HepG2 (cell line): ENCODE results near the gene BRMS1. TPM values are rescaled to one million over a fixed set of nuclear protein-coding genes. Genes with fewer than 3 reads are reported as not detected.
A peak's percentile ranks its signal among the peaks of the same experiment; 100 is the strongest.

ENCODE experiments used
- CCAR2 ChIP-seq: fragments of 200-400 bp; formaldehyde crosslinking; optimal IDR thresholded peaks from 2 replicates; pipeline ENCODE3; 2018; ENCODE audit warnings: low read depth, mild to moderate bottlenecking, low read length, moderate library complexity
- CEBPB ChIP-seq: IDR thresholded peaks from 2 replicates; pipeline ENCODE4 v1.6.1; 2011; ENCODE audit warnings: low read depth, low read length, improper control_type of control experiment, borderline replicate concordance
- EHMT2 ChIP-seq: fragments of 200-600 bp; sonication (generic); IDR thresholded peaks from 2 replicates; pipeline ENCODE4 v1.7.0; 2017; ENCODE audit warnings: antibody characterized with exemption, low read depth, low read length, borderline replicate concordance
- ERF ChIP-seq: IDR thresholded peaks from 2 replicates; pipeline ENCODE4 v1.6.1; 2018; ENCODE audit warnings: missing biosample characterization, missing genetic modification reagents
- ESRRA ChIP-seq: sonication (generic); formaldehyde crosslinking; IDR thresholded peaks from 2 replicates; pipeline ENCODE4 v1.5.1; 2020; ENCODE audit warnings: mild to moderate bottlenecking, low read depth, missing genetic modification reagents
- FOXO1 ChIP-seq: sonication (generic); formaldehyde crosslinking; IDR thresholded peaks from 2 replicates; pipeline ENCODE4 v1.4.0; 2020; ENCODE audit warnings: missing genetic modification reagents
- JUN ChIP-seq: sonication (generic); formaldehyde crosslinking; IDR thresholded peaks from 2 replicates; pipeline ENCODE4 v1.4.0; 2020; ENCODE audit warnings: mild to moderate bottlenecking, missing genetic modification reagents
- KLF6 ChIP-seq: IDR thresholded peaks from 2 replicates; pipeline ENCODE4 v1.8.0; 2016; ENCODE audit warnings: missing biosample characterization, missing genetic modification reagents
- MIXL1 ChIP-seq: IDR thresholded peaks from 2 replicates; pipeline ENCODE4 v1.6.1; 2016
- NFE2L1 ChIP-seq: sonication (generic); formaldehyde crosslinking; IDR thresholded peaks from 2 replicates; pipeline ENCODE4 v1.4.0; 2020; ENCODE audit warnings: missing genetic modification reagents, mild to moderate bottlenecking, borderline replicate concordance
- NFKBIZ ChIP-seq: IDR thresholded peaks from 2 replicates; pipeline ENCODE4 v1.6.1; 2018; ENCODE audit warnings: missing genetic modification reagents, missing compliant biosample characterization
- NR2F1 ChIP-seq, 2 experiments: fragments of 450-650 bp in 1 of 2; formaldehyde crosslinking in 1 of 2; IDR thresholded peaks; 2 replicates each; pipeline versions ENCODE4 v1.5.0 to v1.6.1; 2016 to 2020; ENCODE audit warnings: mild to moderate bottlenecking in 1 of 2, missing compliant biosample characterization in 1 of 2, missing genetic modification reagents in 1 of 2, moderate library complexity in 1 of 2
- NR3C1 ChIP-seq: sonication (generic); formaldehyde crosslinking; IDR thresholded peaks from 2 replicates; pipeline ENCODE4 v1.4.0; 2020; ENCODE audit warnings: missing genetic modification reagents
- SAFB2 ChIP-seq: sonication (generic); formaldehyde crosslinking; IDR thresholded peaks from 2 replicates; pipeline ENCODE4 v1.5.1; 2020; ENCODE audit warnings: missing genetic modification reagents, low read depth, mild to moderate bottlenecking, borderline replicate concordance
- SIX4 ChIP-seq: sonication (generic); formaldehyde crosslinking; IDR thresholded peaks from 2 replicates; pipeline ENCODE4 v1.4.0; 2020; ENCODE audit warnings: missing genetic modification reagents
- SP2 ChIP-seq: sonication (generic); formaldehyde crosslinking; IDR thresholded peaks from 2 replicates; pipeline ENCODE4 v1.5.1; 2020; ENCODE audit warnings: mild to moderate bottlenecking, missing genetic modification reagents
- ZBTB3 ChIP-seq: sonication (generic); formaldehyde crosslinking; IDR thresholded peaks from 2 replicates; pipeline ENCODE4 v1.4.0; 2020; ENCODE audit warnings: low read depth, mild to moderate bottlenecking, moderate library complexity, missing genetic modification reagents, borderline replicate concordance
- ZBTB42 ChIP-seq: sonication (generic); formaldehyde crosslinking; IDR thresholded peaks from 2 replicates; pipeline ENCODE4 v1.5.0; 2020; ENCODE audit warnings: mild to moderate bottlenecking, missing genetic modification reagents
- ZNF34 ChIP-seq: sonication (generic); formaldehyde crosslinking; IDR thresholded peaks from 2 replicates; pipeline ENCODE4 v1.4.0; 2020; ENCODE audit warnings: mild to moderate bottlenecking, missing genetic modification reagents, borderline replicate concordance
- ZNF431 ChIP-seq: sonication (generic); formaldehyde crosslinking; IDR thresholded peaks from 2 replicates; pipeline ENCODE4 v1.9.0; 2022; ENCODE audit warnings: missing genetic modification reagents, low read depth, mild to moderate bottlenecking, borderline replicate concordance
- ZNF496 ChIP-seq: sonication (generic); formaldehyde crosslinking; IDR thresholded peaks from 2 replicates; pipeline ENCODE4 v1.8.1; 2023; ENCODE audit warnings: mild to moderate bottlenecking, moderate library complexity, missing genetic modification reagents; ENCODE audit not compliant: insufficient replicate concordance
- ZNF83 ChIP-seq: sonication (generic); formaldehyde crosslinking; IDR thresholded peaks from 2 replicates; pipeline ENCODE4 v1.4.0; 2020; ENCODE audit warnings: missing genetic modification reagents, mild to moderate bottlenecking, borderline replicate concordance
- polyA plus RNA-seq, 8 experiments: library from polyadenylated mRNA; depleted of rRNA in 3 of 8; stranded (reverse) in 7 of 8; unstranded in 1 of 8; fragments of >200 nt; fragmentation: Illumina TruSeq in 4 of 8; extraction: Trizol in 4 of 8; gene quantifications; 2 replicates each; pipeline versions ENCODE4 v1.2.1 to v1.2.3, GENCODE V29; 2011 to 2016; ENCODE audit warnings: low read depth in 4 of 8, missing spikeins in 1 of 8, mixed read lengths in 1 of 8; ENCODE audit not compliant: insufficient read depth in 1 of 8
- total RNA-seq, 5 experiments: library from RNA; depleted of rRNA; stranded (reverse); fragments of >200 nt; fragmentation: Illumina TruSeq; extraction: Trizol; gene quantifications; 2 replicates each; pipeline ENCODE4 v1.2.3, GENCODE V29; 2016; ENCODE audit warnings: low read depth in 1 of 5
- TF ChIP-seq, protein P1 (sequence below): sonication (generic); formaldehyde crosslinking; IDR thresholded peaks from 2 replicates; pipeline ENCODE4 v1.5.0; 2020; ENCODE audit warnings: mild to moderate bottlenecking, missing genetic modification reagents
- TF ChIP-seq, protein P2 (sequence below): sonication (generic); formaldehyde crosslinking; IDR thresholded peaks from 2 replicates; pipeline ENCODE4 v1.8.0; 2023; ENCODE audit warnings: mild to moderate bottlenecking, missing genetic modification reagents
- TF ChIP-seq, protein P3 (sequence below): IDR thresholded peaks from 2 replicates; pipeline ENCODE4 v1.6.1; 2016; ENCODE audit warnings: mild to moderate bottlenecking, missing biosample characterization, missing genetic modification reagents

BRMS1 gene
- total and polyA plus RNA-seq, 2 of the 13 experiments (the other 11 are each of a cell fraction or from before 2014, with no cell fraction given), result 15.8 to 55.7 TPM

DNA sequence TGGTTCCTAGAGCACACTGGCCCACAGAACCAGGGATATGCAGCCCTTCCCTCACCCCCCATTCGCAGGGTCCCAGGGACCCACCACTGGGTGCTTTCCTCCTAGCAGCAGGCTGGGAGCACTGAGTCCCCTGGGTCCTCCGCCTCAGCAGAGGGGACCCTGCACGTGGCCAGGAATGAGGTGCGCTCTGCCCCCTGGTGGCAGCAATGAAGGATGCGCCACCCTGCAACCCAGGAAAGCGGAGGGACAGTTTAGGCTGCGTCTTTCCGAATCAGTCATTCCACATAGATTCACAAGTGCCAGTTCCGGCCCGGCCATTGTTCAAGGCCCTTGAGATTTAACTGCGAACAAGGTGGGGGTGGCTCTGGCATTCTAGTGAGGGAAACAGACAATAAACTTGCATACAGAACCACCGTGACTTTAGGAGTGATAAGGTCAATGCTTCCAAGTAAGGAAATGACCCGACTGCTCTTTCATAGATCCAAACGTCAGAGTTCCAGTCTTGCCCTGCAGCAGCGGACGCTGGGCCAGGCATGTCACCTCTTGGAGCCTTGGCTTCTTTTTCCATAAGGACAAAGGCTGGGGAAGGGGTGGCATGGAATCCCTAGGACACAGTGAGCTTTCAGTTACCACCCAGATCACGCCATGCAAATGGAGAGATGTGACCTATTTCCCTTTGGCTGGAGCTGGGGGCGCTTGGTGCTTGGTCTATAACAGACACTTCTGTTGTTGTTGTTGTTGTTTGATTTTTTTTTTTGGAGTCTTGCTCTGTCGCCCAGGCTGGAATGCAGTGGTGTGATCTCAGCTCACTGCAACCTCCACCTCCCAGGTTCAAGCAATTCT, 16.4 kb downstream of the BRMS1 start (continued):
- TF ChIP-seq JUN, result no peak
- TF ChIP-seq, protein P1, sequence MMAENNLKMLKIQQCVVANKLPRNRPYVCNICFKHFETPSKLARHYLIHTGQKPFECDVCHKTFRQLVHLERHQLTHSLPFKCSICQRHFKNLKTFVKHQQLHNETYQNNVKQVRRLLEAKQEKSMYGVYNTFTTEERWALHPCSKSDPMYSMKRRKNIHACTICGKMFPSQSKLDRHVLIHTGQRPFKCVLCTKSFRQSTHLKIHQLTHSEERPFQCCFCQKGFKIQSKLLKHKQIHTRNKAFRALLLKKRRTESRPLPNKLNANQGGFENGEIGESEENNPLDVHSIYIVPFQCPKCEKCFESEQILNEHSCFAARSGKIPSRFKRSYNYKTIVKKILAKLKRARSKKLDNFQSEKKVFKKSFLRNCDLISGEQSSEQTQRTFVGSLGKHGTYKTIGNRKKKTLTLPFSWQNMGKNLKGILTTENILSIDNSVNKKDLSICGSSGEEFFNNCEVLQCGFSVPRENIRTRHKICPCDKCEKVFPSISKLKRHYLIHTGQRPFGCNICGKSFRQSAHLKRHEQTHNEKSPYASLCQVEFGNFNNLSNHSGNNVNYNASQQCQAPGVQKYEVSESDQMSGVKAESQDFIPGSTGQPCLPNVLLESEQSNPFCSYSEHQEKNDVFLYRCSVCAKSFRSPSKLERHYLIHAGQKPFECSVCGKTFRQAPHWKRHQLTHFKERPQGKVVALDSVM (CRISPR knock-in tag), result 0 out of 2 replicates have a peak, but pooled peaks have one; percentile 60
- no peak for TF ChIP-seq NR3C1 (CRISPR knock-in tag)
- no peak for TF ChIP-seq CCAR2
- no peak; the same call in 1 of the 2 replicates for TF ChIP-seq FOXO1 (CRISPR knock-in tag)
- 0 out of 2 replicates have a peak, but pooled peaks have one; percentile 61 for TF ChIP-seq ZBTB42 (CRISPR knock-in tag)
- TF ChIP-seq CEBPB, result no peak
- TF ChIP-seq SP2 (CRISPR knock-in tag), result no peak
- TF ChIP-seq, protein P2, sequence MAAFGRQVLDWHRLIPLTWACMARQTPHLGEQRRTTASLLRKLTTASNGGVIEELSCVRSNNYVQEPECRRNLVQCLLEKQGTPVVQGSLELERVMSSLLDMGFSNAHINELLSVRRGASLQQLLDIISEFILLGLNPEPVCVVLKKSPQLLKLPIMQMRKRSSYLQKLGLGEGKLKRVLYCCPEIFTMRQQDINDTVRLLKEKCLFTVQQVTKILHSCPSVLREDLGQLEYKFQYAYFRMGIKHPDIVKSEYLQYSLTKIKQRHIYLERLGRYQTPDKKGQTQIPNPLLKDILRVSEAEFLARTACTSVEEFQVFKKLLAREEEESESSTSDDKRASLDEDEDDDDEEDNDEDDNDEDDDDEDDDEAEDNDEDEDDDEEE, result peak; percentile 62; the same call in 1 of the 2 replicates
- no peak for TF ChIP-seq SIX4 (CRISPR knock-in tag)
- TF ChIP-seq ZBTB3 (CRISPR knock-in tag), result no peak
- TF ChIP-seq ESRRA, result peak; percentile 57; the same call in 1 of the 2 replicates
- TF ChIP-seq NFKBIZ, result 0 out of 2 replicates have a peak, but pooled peaks have one; percentile 62
- TF ChIP-seq ZNF431, result no peak
- TF ChIP-seq NR2F1 (CRISPR knock-in tag; IDR thresholded peaks at IDR 0.05), result no peak
- TF ChIP-seq KLF6 (CRISPR knock-in tag), result peak; percentile 89
- TF ChIP-seq ERF, result peak; percentile 87
- TF ChIP-seq ZNF34 (CRISPR knock-in tag), result no peak
- no peak for TF ChIP-seq ZNF496 (CRISPR knock-in tag)
- TF ChIP-seq NFE2L1 (CRISPR knock-in tag), result no peak
- peak; percentile 80 for TF ChIP-seq MIXL1 (CRISPR knock-in tag)
- TF ChIP-seq ZNF83 (CRISPR knock-in tag), result no peak
- TF ChIP-seq, protein P3, sequence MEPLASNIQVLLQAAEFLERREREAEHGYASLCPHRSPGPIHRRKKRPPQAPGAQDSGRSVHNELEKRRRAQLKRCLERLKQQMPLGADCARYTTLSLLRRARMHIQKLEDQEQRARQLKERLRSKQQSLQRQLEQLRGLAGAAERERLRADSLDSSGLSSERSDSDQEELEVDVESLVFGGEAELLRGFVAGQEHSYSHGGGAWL, result peak; percentile 75
- no peak for TF ChIP-seq EHMT2
- 0 out of 2 replicates have a peak, but pooled peaks have one; percentile 52 for TF ChIP-seq SAFB2 (CRISPR knock-in tag)
